Ovary (tissue), 3 donors: Measurements from ENCODE around the gene ABCA6.

Experiments
- CTCF ChIP-seq, 3 donors: fragments of 450-650 bp in 2 of 3; fragments of 200-600 bp in 1 of 3; IDR thresholded peaks; one replicate each; pipeline versions ENCODE4 v1.5.1 to v1.8.0; 2016 to 2022; ENCODE audit warnings: antibody characterized with exemption in 3 of 3, mild to moderate bottlenecking in 1 of 3
- EP300 ChIP-seq: sonication (generic); formaldehyde crosslinking; IDR thresholded peaks from one replicate; pipeline ENCODE4 v1.6.1; 2017; ENCODE audit warnings: antibody characterized with exemption
- POLR2A ChIP-seq: fragments of 450-650 bp; IDR thresholded peaks from one replicate; pipeline ENCODE4 v1.6.1; 2017; ENCODE audit warnings: antibody characterized with exemption, mild to moderate bottlenecking, moderate library complexity
- donor health status: DM: no; HTN: no; CAD: no.

GRCh38 chr17:69031839-69032238, 109.9 kb downstream of the ABCA6 start:
- TF ChIP-seq POLR2A (no peak), CTCF (IDR thresholded peaks at IDR 0.05) (no peak), EP300 (no peak)
